ENCODE data around the gene HOXA13. TPM values are rescaled to one million over a fixed set of nuclear protein-coding genes. Genes with fewer than 3 reads are reported as not detected.

HOXA13 gene
- total RNA-seq, 1 experiment from 2014 or later, result not detected

DNA sequence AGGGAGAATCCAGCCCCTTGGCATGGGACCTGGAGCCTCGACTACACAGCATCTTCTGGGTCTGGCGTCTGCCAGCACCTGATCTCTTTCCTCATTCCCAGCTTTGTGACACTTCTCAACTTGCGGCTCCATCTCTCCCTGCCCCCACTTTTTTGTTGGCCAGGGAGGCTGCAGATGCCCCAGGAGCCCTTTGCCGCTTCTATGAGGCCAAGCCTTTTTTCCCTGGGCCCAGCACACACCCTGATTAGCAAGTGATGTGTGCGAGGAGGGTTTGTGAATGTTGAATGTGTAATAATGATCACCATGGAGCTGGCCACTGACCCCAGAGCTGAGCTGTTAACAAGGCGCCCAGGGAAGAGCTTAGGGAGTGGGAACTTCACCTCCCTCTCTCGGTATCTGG is 47.1 kb upstream of the HOXA13 start:
- H3K4me1 Mint-ChIP-seq, result peaks cover 22 to 53% of the 10 kb centered on the region in 2 experiments
- peaks cover 100% of the 10 kb centered on the region for H3K27me3 Mint-ChIP-seq (ENCODE audit: low read depth)
- no CpG with 5 or more reads among the region's 7 CpGs for WGBS (ENCODE audit: extremely low coverage, insufficient read length, low lambda C conversion rate)
- DNase-seq, result no peak
- Histone ChIP-seq H4K5ac (ENCODE audit: insufficient read length, low read depth, low read length) (no peak overlapping the region), H3T11ph (ENCODE audit: low read length) (no peak overlapping the region), H2BK20ac (ENCODE audit: low read depth, low read length, poor library complexity, severe bottlenecking) (no peak overlapping the region), H3K79me2 (ENCODE audit: insufficient read depth, low read length) (no peaks in the 10 kb centered on the region), H3K27me3 (ENCODE audit: insufficient read depth, low read length) (peaks cover 100% of the 10 kb centered on the region), H2BK12ac (ENCODE audit: insufficient read length, low read depth, low read length) (no peak overlapping the region), H2BK5ac (ENCODE audit: insufficient read length, low read length) (no peak overlapping the region), H2BK15ac (ENCODE audit: low read depth, low read length) (no peak overlapping the region), H3K4ac (ENCODE audit: low read depth, low read length) (no peak overlapping the region), H3K79me1 (ENCODE audit: insufficient read depth, low read depth, low read length, poor library complexity, severe bottlenecking) (no peaks in the 10 kb centered on the region), H3K4me2 (ENCODE audit: insufficient read depth, insufficient read length, low read length) (no peak overlapping the region), H4K20me1 (ENCODE audit: control insufficient read depth, insufficient read depth, insufficient read length) (peaks cover 3% of the 10 kb centered on the region), H2AK5ac (ENCODE audit: insufficient read length, low read length) (no peak overlapping the region), H3K27ac (ENCODE audit: insufficient read length, low read depth, low read length) (no peak overlapping the region), H3K18ac (ENCODE audit: insufficient read length, low read depth, low read length) (no peak overlapping the region), H2AFZ (ENCODE audit: low read length) (no peak overlapping the region), H3K9me3 (ENCODE audit: control insufficient read depth, low read depth, low read length) (no peaks in the 10 kb centered on the region), H3K56ac (ENCODE audit: insufficient read length, low read depth, low read length) (no peak overlapping the region), H3K23ac (ENCODE audit: insufficient read length, low read depth, low read length) (no peak overlapping the region), H4K8ac (replicated peaks; ENCODE audit: insufficient read length, low read depth, low read length) (no peak overlapping the region), H3K9ac (ENCODE audit: extremely low read depth, insufficient read length, low read length) (no peak overlapping the region), H3K4me1 (ENCODE audit: insufficient read depth, low read length) (0 out of 2 replicates have a peak, but pooled peaks cover 2% of the 10 kb centered on the region), H2BK120ac (ENCODE audit: low read depth, low read length, poor library complexity, severe bottlenecking) (no peak overlapping the region), H3K14ac (ENCODE audit: insufficient read depth, low read length) (no peak overlapping the region), H3K23me2 (ENCODE audit: insufficient read length, low read depth, low read length, poor library complexity, severe bottlenecking) (peaks cover 3% of the 10 kb centered on the region), H4K91ac (ENCODE audit: insufficient read length, low read depth, low read length) (no peak overlapping the region)
- H3K9me3 Mint-ChIP-seq, result peaks cover 4 to 16% of the 10 kb centered on the region in 2 experiments; a peak in 2 of 5 replicates
- H3K4me3 Mint-ChIP-seq, result no peak overlapping the region
- H3K27ac Mint-ChIP-seq, result no peak overlapping the region
- H3K36me3 Mint-ChIP-seq (ENCODE audit: insufficient read depth in 1 of 3, low read depth in 3 of 3), result 0 out of 7 replicates have a peak, but pooled peaks cover 0 to 1% (median 0%) of the 10 kb centered on the region in 3 experiments
- TF ChIP-seq, protein P1, sequence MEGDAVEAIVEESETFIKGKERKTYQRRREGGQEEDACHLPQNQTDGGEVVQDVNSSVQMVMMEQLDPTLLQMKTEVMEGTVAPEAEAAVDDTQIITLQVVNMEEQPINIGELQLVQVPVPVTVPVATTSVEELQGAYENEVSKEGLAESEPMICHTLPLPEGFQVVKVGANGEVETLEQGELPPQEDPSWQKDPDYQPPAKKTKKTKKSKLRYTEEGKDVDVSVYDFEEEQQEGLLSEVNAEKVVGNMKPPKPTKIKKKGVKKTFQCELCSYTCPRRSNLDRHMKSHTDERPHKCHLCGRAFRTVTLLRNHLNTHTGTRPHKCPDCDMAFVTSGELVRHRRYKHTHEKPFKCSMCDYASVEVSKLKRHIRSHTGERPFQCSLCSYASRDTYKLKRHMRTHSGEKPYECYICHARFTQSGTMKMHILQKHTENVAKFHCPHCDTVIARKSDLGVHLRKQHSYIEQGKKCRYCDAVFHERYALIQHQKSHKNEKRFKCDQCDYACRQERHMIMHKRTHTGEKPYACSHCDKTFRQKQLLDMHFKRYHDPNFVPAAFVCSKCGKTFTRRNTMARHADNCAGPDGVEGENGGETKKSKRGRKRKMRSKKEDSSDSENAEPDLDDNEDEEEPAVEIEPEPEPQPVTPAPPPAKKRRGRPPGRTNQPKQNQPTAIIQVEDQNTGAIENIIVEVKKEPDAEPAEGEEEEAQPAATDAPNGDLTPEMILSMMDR (conservative IDR thresholded peaks at IDR 0.05), result no peak

Data from H9 (cell line).